WERI-Rb-1 (cell line): Measurements from ENCODE around the gene ADCK1.
"Not testable (repeated sequence)": the region's sequence is repeated elsewhere in the genome, so short reads cannot be mapped to it uniquely, and the experiment has no call there.

ENCODE experiments used
- DNase-seq: peaks from one replicate; pipeline ENCODE4 v3.0.0-alpha.2; 2020
- H3K27ac ChIP-seq: fragments of 250-450 bp; sonication (Bioruptor Pico); 2 replicates; pipeline ENCODE4 v1.5.1; 2020; ENCODE audit warnings: mild to moderate bottlenecking, moderate library complexity
- H3K27me3 ChIP-seq: fragments of 250-450 bp; sonication (Bioruptor Pico); 2 replicates; pipeline ENCODE4 v1.5.1; 2021; ENCODE audit warnings: mild to moderate bottlenecking, low read depth, moderate library complexity; ENCODE audit not compliant: insufficient read depth, severe bottlenecking
- H3K36me3 ChIP-seq: fragments of 250-450 bp; sonication (Bioruptor Pico); 2 replicates; pipeline ENCODE4 v1.5.1; 2020; ENCODE audit warnings: mild to moderate bottlenecking, moderate library complexity
- H3K4me3 ChIP-seq: 2 replicates; pipeline ENCODE4 v1.5.1; 2011; ENCODE audit warnings: low read depth, mild to moderate bottlenecking, control low read depth, low read length
- H3K9me3 ChIP-seq: fragments of 250-450 bp; sonication (Bioruptor Pico); 2 replicates; pipeline ENCODE4 v1.5.1; 2021; ENCODE audit warnings: mild to moderate bottlenecking, moderate library complexity; ENCODE audit not compliant: severe bottlenecking
- CTCF ChIP-seq: IDR thresholded peaks from 2 replicates; pipeline ENCODE4 v1.5.1; 2011; ENCODE audit warnings: low read depth, mild to moderate bottlenecking, control low read depth, inconsistent platforms, low read length

Gene ADCK1

GRCh38 chr14:77763316-77763715 is 36.6 kb upstream of the ADCK1 start:
- Histone ChIP-seq H3K9me3 (no peaks in the 10 kb centered on the region), H3K4me3 (peak overlapping the region; percentile 0; the same call in 1 of the 2 replicates), H3K27me3 (no peaks in the 10 kb centered on the region), H3K27ac (peak overlapping the region; percentile 89), H3K36me3 (peaks cover 8% of the 10 kb centered on the region)
- DNase-seq = no peak
- TF ChIP-seq CTCF = no peak

DNA sequence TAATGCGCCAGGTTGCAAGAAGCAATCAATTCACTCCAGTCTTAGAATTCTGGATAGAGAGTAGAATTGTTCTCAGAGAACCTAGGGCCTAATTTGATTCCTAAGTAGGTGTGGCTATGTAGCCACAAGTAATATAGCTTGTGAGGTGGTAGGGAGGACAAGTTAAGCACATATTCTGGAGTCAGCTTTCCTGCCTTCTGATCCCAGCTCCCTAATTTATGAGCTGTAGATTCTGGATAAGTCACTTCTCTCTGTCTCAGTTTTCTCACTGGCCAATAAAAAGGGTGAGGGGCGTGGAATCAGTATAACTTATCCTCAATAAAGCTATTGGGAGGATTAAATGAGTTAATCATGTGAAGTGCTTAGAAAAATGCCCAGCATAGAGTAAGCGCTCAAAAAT is 35.9 kb upstream of the ADCK1 start:
- peak; percentile 61 for DNase-seq
- H3K9me3 ChIP-seq = no peaks in the 10 kb centered on the region
- peaks cover 2% of the 10 kb centered on the region; the same call in 1 of the 2 replicates for H3K36me3 ChIP-seq
- no peak overlapping the region for H3K4me3 ChIP-seq
- TF ChIP-seq CTCF = no peak
- H3K27me3 ChIP-seq = no peaks in the 10 kb centered on the region
- peak overlapping the region; percentile 89 for H3K27ac ChIP-seq

- not testable (repeated sequence) for H3K27ac ChIP-seq
Measured at GRCh38 chr14:77768442-77769069, 31.4 kb upstream of the ADCK1 start.

DNA sequence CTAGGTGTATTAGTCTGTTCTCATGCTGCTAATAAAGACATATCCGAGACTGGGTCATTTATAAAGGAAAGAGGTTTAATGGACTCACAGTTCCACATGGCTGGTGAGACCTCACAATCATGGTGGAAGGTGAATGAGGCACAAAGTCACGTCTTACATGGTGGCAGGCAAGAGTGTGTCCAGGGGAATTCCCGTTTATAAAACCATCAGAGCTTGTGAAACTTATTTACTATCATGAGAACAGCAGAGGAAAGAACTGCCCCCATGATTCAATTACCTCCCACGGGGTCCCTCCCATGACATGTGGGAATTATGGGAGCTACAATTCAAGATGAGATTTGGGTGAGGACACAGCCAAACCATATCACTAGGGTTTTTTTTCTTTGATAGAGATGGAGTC is 25.9 kb upstream of the ADCK1 start:
- not testable (repeated sequence) for H3K4me3 ChIP-seq, H3K36me3 ChIP-seq, DNase-seq

More at GRCh38 chr14:77768442-77769069, 31.4 kb upstream of the ADCK1 start:
- not testable (repeated sequence) for H3K36me3 ChIP-seq, H3K9me3 ChIP-seq, H3K27me3 ChIP-seq, H3K4me3 ChIP-seq, DNase-seq

DNA sequence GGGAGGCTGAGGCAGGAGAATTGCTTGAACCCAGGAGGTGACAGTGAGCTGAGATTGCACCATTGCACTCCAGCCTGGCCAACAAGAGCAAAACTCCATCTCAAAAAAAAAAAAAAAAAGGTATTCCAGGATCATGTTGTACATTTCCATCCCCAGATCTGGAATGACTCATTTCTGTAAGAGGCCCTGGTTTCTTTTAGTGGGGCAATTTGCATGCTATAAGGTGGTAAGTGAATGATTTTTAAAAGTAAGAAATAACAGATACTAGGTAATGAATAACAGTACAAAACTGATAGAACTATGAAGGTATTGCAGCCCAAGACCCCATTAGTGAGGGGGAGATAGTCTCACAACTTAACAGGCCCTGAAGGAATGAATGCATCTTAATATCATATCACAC is 17.7 kb upstream of the ADCK1 start:
- no peak overlapping the region for H3K4me3 ChIP-seq
- no peaks in the 10 kb centered on the region for H3K27me3 ChIP-seq
- TF ChIP-seq CTCF = no peak
- no peak overlapping the region for H3K27ac ChIP-seq
- no peaks in the 10 kb centered on the region for H3K9me3 ChIP-seq
- no peak for DNase-seq
- no peaks in the 10 kb centered on the region for H3K36me3 ChIP-seq

More for the DNA sequence above, 25.9 kb upstream of the ADCK1 start:
- H3K27ac ChIP-seq, H3K9me3 ChIP-seq, H3K27me3 ChIP-seq: not testable (repeated sequence)

DNA sequence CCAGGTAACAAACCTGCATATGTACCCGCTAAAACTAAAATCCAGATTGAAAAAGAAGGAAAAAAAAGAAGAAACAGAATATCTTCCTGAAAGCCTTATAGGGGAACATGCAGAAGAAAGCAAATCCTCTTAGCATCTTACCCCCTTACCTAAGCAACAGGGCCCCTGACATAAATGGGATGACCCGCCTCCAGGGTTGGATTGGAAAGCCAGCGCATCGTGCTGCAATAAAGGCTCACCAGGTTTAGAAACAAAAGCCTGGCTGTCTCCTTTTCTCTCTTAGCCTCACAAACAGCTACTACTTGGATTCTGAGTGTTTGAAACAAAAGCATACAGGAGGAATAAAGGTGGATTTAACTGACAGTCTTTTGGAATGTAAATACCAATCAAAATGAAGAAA is 13.8 kb upstream of the ADCK1 start:
- H3K27me3 ChIP-seq = no peaks in the 10 kb centered on the region
- TF ChIP-seq CTCF = no peak
- H3K36me3 ChIP-seq = no peaks in the 10 kb centered on the region
- H3K27ac ChIP-seq = peak overlapping the region; percentile 72
- H3K9me3 ChIP-seq = no peaks in the 10 kb centered on the region
- peak; percentile 68 for DNase-seq
- H3K4me3 ChIP-seq = no peak overlapping the region
